D341Med (cell line): ENCODE measurements around the gene ITGB2.

Experiments used
- DNase-seq: peaks from one replicate; pipeline ENCODE4 v3.0.0; 2012; ENCODE audit warnings: low spot score

Gene ITGB2

GRCh38 chr21:44955141-44955797 lies 34.6 kb upstream of the ITGB2 start:
- no peak for DNase-seq

- DNase-seq = no peak
These were observed 33.6 kb upstream of the ITGB2 start for GRCh38 chr21:44954281-44954771.

DNA sequence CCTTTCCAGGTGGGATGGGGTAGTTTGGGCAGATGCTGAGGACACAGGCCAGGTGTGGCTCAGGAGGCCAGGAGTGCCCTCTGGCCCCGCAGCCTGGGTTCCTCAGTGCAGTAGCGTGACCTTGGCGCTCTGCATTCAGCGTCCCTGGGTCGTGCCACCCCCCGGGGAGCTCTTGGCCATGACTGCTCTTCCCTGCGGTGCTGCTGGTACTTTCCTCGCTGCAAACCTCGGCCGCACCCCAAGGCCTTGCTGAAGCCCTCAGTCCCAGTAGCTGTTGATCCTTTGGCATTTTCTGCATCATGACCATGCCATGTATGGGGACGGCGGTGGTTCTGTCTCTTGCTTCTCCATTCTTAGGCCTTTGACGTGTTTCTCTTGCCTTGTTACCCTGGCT lies 32.9 kb upstream of the ITGB2 start:
- no peak for DNase-seq

DNA sequence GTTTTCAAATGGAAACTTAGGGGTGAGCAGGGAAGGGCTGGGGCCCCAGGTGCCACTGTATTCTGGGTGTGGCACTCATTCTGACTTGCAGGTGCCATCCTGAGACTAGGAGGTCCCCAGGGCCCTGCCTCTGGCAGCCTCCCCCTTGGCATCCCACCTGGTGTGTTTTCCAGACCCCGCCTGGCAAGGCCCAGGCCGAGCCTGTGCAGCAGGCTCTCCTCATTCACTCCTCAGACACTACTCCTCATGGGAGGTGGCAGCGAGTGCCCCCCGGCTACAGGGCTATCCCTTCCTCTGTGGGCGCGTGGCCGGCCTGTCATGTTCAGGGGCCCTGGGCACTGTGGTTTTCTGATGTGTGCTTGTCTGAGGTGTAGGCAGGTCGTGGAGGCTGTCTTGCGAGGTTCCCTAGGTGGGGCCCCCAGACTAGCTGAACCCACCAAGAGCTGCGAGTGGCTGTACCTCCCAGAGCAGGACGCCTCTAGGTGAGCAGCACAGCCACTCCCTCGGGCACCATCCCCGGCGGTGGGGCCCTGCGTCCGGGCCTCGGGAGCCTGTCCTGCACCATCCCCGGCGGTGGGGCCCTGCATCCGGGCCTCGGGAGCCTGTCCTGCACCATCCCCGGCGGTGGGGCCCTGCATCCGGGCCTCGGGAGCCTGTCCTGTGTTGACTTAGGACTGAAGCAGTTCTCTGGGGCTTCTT lies 32.4 kb upstream of the ITGB2 start:
- DNase-seq = no peak

DNA sequence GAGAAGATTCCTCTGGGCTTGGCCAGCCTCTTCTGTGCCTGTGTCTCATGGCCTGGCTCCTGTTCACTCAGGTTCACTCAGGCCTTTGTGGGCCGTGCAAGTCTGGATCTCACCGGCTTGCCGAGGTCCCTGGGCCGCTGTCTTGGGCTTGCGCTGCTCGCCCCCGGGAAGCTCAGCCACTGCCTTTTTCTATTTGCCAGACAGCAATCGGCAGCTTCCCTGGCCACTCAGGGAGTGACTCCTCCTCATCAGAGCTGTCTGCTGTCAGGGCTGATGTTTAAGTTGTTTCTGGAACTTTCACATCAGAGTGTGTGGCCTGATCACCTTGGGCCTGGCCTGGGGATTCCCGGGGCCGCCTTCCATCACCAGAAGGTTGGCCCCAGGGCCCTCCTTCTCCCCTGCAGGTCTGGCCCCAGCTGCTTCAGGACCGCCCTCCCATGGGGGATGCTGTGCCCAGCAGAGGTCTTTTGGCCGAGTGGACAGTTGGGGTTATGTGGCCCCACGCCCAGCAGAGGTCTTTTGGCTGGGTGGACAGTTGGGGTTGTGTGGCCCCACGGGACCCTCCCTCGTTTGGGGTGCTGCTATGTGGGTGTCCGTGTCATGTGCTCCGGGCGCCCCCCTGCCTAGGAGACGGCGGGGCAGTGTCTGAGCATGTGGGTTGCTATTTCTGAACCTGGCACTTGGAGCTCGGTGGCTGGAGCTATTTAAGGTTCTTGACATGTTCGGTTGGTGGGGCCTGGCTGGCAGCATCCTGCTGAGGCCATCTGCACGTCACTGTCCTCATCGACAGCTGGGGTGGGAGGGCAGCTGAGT lies 31.6 kb upstream of the ITGB2 start:
- no peak for DNase-seq

- no peak for DNase-seq
These were observed 30.7 kb upstream of the ITGB2 start for GRCh38 chr21:44951186-44951915.

GRCh38 chr21:44950351-44950750 lies 29.7 kb upstream of the ITGB2 start:
- no peak for DNase-seq

- DNase-seq = peak; percentile 89
These were observed 29.1 kb upstream of the ITGB2 start for GRCh38 chr21:44949779-44950198.

DNA sequence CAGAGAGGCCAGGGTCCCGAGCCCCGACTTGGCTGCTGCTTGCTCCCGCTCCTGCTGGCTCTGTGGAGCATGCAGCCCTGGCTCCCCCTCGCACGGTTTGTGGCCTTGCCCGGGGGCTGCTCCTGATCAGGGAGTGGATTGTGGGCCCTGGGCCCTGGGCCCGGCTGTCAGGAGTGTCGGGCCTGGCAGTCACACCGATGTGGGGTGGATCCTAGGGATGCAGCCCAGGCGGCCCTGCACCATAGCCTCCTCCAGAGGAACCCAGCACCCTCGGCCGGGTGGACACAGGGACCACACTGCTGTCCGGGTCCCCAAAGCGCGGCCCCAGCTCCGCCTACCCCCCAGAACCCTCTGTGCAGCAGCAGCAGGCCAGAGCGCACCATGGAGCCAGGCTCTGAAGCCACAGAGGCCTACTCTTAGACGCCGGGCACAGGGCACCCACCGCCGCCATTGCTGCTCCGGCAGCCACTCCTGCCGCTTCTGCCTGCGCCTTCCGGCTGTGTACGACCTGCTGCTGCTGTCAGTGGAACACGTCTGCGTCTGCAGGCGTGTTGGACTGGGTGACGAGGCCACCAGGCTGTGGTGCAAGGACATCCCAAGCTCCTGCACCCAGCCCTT lies 28.6 kb upstream of the ITGB2 start:
- no peak for DNase-seq

DNA sequence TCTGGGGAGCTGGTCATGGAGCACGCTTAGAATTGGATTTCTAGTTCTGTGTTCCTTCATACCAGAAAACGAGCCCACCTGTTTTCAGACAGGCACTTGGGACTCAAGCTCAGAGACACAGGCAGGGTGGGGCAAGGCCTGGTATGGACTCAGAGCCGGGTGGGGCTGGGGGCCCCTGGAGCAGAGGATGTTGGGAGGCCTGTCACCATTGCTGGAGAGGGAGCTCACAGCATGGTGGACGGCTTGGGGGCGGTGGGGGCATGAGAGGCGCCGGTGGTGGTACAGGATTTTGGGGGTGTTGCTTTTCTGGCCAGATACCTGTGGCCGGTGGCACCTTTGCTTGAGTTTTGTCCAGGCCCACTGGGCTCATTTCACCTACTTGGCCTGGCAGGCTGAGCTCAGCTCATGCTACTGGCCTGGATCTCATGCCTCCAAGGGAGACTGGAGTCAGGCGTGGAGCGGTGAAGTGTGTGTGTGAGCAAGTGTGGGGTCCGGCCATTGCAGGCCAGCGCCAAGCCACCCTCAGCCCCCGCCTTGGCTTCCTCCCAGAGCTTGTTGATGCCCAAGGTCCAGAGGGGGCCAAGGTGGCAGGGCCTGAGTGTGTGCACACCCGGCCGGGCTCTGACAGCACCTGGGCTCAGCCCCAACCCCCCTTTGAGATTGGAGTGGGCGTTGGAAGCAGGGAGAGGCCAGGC lies 27.9 kb upstream of the ITGB2 start:
- DNase-seq = no peak

DNA sequence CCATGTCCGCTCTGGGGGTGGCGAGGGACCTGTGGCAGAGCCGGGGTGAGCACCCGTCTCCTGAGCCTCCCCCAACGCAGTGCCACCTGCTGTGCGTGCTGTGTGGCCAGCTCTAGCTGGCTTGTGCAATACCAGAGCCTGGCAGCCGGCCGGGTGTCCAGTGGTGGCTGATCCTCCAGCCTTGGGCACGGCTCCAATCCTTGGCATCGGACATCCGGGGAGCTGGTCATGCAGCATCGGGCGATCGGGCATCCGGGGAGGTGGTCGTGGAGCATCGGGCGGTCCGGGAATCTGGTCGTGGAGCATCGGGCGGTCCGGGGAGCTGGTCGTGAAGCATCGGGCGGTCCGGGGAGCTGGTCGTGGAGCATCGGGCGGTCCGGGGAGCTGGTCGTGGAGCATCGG lies 27.2 kb upstream of the ITGB2 start:
- no peak for DNase-seq

GRCh38 chr21:44947111-44947929 lies 26.6 kb upstream of the ITGB2 start:
- DNase-seq = no peak

GRCh38 chr21:44946254-44947041 lies 25.7 kb upstream of the ITGB2 start:
- DNase-seq = no peak

DNA sequence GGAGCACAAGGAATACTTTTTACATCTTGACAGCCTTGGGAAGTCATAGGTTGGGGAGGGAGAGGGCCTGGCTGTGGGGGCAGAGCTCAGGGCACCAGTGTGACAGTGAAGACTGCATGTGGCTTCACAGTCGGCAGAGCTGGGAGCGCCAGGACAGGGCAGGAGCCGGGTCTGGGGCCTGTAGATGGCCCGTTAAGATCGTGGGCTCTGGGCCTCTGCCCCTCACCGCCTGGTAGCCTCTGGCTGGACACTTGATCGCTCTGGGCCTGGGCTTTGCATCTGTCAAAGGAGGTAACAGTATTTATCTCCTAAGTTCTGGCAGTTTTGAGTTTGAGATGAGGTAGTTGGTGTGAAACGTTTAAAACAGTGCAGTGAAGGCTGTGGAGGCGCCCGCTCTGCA lies 23.9 kb upstream of the ITGB2 start:
- DNase-seq = no peak

GRCh38 chr21:44943686-44944550 lies 23.2 kb upstream of the ITGB2 start:
- DNase-seq = no peak

DNA sequence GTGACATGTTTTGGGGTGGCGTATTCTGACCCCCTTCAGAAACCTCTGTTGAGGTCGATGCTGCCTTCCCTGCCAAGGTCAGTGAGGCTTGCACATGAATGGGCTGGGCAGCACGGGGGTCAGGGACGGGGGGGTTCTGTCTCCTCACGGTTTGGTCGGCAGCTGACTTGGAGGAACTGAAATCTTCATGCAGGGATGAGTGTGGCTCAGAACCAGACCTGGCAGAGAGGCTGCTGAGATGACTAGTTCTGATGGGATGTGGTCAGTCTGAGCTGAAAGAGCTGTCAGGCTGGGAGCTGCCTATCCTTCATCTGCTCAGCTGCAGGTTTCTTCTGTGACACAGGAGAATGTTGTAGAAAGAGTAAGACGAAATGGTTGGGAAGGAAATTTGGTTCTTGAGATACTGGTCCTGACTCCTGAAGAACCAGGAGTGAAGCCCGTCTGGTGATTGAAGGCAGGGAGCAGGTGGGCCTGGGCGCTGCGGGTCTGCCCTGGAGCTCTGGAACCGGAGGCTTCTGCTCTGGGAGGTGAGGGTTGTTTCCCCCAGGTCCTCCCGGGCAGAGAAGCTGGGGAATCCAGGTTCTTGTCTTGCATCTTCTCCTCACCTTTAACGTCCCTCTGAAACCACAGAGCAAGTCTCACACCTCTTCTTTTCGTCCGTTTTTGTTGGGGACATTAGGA lies 22.4 kb upstream of the ITGB2 start:
- DNase-seq = no peak

- no peak for DNase-seq
These were observed 21.9 kb upstream of the ITGB2 start for GRCh38 chr21:44942566-44942965.

- no peak for DNase-seq
These were observed 20.9 kb upstream of the ITGB2 start for GRCh38 chr21:44941567-44941966.
